ENCODE data around the gene POLE3.

POLE3 gene

DNA sequence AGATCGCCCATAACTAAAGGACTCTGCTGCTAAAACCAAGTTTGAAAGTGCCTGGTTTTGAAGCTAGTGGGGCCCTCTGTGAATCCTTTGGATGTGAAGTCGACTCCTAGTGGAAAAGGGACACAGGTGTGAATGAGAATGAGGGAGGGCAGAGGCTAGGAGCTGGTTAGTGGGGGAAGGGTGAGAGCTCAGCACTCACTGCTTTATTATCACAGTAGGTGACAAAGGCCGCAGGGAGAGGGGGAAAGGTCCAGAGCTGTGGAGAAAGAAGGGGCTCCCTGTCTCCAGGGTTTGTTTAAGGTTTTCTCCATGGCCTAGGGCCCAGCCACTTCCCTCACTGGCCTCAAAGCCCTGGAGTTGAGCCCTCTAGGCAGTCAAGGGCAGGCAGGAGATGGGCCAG is 37.2 kb downstream of the POLE3 start:
- peak overlapping the region; percentile 92 for H3K27ac ChIP-seq
- H3K4me2 ChIP-seq (ENCODE audit: low read length) = peak overlapping the region; percentile 34
- H3K27me3 ChIP-seq (ENCODE audit: control insufficient read depth, insufficient read depth, low read length) = no peaks in the 10 kb centered on the region
- H3K4me3 ChIP-seq (ENCODE audit: low read depth, low read length) = no peak overlapping the region
- no peaks in the 10 kb centered on the region for H3K79me2 ChIP-seq
- no peaks in the 10 kb centered on the region for H3K9me3 ChIP-seq (ENCODE audit: control insufficient read depth, low read length)
- H3K9ac ChIP-seq = no peak overlapping the region
- TF ChIP-seq, protein P1, sequence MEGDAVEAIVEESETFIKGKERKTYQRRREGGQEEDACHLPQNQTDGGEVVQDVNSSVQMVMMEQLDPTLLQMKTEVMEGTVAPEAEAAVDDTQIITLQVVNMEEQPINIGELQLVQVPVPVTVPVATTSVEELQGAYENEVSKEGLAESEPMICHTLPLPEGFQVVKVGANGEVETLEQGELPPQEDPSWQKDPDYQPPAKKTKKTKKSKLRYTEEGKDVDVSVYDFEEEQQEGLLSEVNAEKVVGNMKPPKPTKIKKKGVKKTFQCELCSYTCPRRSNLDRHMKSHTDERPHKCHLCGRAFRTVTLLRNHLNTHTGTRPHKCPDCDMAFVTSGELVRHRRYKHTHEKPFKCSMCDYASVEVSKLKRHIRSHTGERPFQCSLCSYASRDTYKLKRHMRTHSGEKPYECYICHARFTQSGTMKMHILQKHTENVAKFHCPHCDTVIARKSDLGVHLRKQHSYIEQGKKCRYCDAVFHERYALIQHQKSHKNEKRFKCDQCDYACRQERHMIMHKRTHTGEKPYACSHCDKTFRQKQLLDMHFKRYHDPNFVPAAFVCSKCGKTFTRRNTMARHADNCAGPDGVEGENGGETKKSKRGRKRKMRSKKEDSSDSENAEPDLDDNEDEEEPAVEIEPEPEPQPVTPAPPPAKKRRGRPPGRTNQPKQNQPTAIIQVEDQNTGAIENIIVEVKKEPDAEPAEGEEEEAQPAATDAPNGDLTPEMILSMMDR (IDR thresholded peaks at IDR 0.05) = peak; percentile 4
- H3K4me1 ChIP-seq = peaks cover 33% of the 10 kb centered on the region
- H3K36me3 ChIP-seq (ENCODE audit: control insufficient read depth, insufficient read depth, low read length) = no peaks in the 10 kb centered on the region
- H2AFZ ChIP-seq = no peak overlapping the region

DNA sequence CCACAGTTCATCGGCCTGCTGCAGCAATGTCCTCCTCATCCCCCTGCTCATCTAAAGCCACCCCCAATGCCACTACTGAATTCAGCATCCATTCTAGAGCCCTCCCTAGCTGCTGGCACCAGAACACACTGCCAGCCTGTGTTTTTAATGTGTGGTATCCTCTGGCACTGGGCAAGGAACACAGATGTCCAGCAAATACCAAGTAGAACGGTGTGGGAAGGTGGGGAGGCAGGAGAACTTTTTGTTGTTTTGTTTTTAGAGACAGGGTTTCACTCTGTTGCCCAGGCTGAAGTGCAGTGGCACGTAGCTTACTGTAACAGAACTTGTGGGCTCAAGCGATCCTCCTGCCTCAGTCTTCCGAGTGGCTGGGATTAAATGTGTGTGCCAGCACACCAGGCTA is 38.4 kb downstream of the POLE3 start:
- H3K9ac ChIP-seq = no peak overlapping the region
- H3K4me1 ChIP-seq = peaks cover 33% of the 10 kb centered on the region
- no peaks in the 10 kb centered on the region for H3K27me3 ChIP-seq (ENCODE audit: control insufficient read depth, insufficient read depth, low read length)

DNA sequence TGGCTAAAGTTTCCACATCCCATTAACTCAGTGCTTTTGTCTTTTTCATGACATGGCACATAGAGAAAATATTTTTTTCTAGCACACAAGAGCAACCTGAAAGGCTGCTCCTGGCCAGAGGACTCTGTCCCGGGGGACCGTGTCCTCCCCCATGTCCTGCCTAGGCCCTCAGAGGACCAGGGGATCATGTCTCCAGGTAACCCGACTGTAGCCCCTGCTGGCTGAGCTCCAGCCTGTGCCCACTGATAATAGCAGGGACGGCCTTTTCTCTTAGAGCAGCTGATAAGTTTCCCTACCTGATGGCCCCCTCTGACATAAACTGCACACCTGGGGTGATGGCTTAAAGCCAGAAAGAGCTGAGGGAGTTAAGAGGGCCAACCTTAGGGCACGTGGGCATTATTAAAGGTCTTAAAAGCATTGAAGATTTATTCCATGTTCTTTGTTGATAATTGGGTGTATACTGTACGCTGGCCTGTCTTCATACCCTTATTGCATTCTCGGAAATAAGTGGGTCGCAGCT is 39.6 kb downstream of the POLE3 start:
- TF ChIP-seq, protein P1 (IDR thresholded peaks at IDR 0.05) = no peak
- Histone ChIP-seq H3K9ac (no peak overlapping the region), H3K4me2 (ENCODE audit: low read length) (no peak overlapping the region), H3K27me3 (ENCODE audit: control insufficient read depth, insufficient read depth, low read length) (no peaks in the 10 kb centered on the region), H3K9me3 (ENCODE audit: control insufficient read depth, low read length) (no peaks in the 10 kb centered on the region), H3K79me2 (no peaks in the 10 kb centered on the region), H2AFZ (no peak overlapping the region), H3K36me3 (ENCODE audit: control insufficient read depth, insufficient read depth, low read length) (no peaks in the 10 kb centered on the region), H3K4me1 (peaks cover 42% of the 10 kb centered on the region), H3K4me3 (ENCODE audit: low read depth, low read length) (no peak overlapping the region), H3K27ac (peak overlapping the region; percentile 92)

More for the DNA sequence above, 38.4 kb downstream of the POLE3 start:
- H2AFZ ChIP-seq = no peak overlapping the region
- no peak overlapping the region for H3K4me3 ChIP-seq (ENCODE audit: low read depth, low read length)
- H3K27ac ChIP-seq = peak overlapping the region; percentile 92
- H3K79me2 ChIP-seq = no peaks in the 10 kb centered on the region
- TF ChIP-seq, protein P1 (IDR thresholded peaks at IDR 0.05) = no peak
- H3K4me2 ChIP-seq (ENCODE audit: low read length) = peak overlapping the region; percentile 30
- no peaks in the 10 kb centered on the region for H3K9me3 ChIP-seq (ENCODE audit: control insufficient read depth, low read length)
- no peaks in the 10 kb centered on the region for H3K36me3 ChIP-seq (ENCODE audit: control insufficient read depth, insufficient read depth, low read length)

DNA sequence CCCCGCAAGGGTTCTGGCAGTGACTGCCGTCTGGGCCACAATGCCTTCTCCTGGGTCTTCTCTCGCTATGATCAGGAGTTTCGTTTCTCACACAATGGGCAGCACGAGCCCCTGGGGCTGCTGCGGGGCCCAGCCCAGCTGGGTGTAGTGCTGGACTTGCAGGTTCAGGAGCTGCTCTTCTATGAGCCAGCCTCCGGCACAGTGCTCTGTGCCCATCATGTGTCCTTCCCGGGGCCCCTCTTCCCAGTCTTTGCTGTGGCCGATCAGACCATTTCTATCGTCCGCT is 40.7 kb downstream of the POLE3 start:
- Histone ChIP-seq H3K27me3 (ENCODE audit: control insufficient read depth, insufficient read depth, low read length) (no peaks in the 10 kb centered on the region), H3K4me3 (ENCODE audit: low read depth, low read length) (no peak overlapping the region), H3K79me2 (no peaks in the 10 kb centered on the region), H3K36me3 (ENCODE audit: control insufficient read depth, insufficient read depth, low read length) (no peaks in the 10 kb centered on the region), H3K4me2 (ENCODE audit: low read length) (peak overlapping the region; percentile 25), H2AFZ (no peak overlapping the region), H3K4me1 (peaks cover 47% of the 10 kb centered on the region), H3K27ac (peak overlapping the region; percentile 92), H3K9me3 (ENCODE audit: control insufficient read depth, low read length) (no peaks in the 10 kb centered on the region), H3K9ac (no peak overlapping the region)
- TF ChIP-seq, protein P1 (IDR thresholded peaks at IDR 0.05) = no peak

Data from parathyroid adenoma (tissue), 2 donors.